Measurements from ENCODE around the gene HELZ.
"Not testable (repeated sequence)": the region's sequence is repeated elsewhere in the genome, so short reads cannot be mapped to it uniquely, and the experiment has no call there.

Gene HELZ

GRCh38 chr17:67151717-67152116, 93.3 kb downstream of the HELZ start:
- no peak overlapping the region for H3K4me3 Mint-ChIP-seq
- no peaks in the 10 kb centered on the region for H3K4me1 Mint-ChIP-seq
- H3K27ac Mint-ChIP-seq, result peak overlapping the region; percentile 15
- peaks cover 14% of the 10 kb centered on the region for H3K9me3 Mint-ChIP-seq
- DNase-seq, result no peak
- TF ChIP-seq CTCF (IDR thresholded peaks at IDR 0.05), result no peak
- H3K27me3 Mint-ChIP-seq (ENCODE audit: low read depth, poor library complexity), result peaks cover 3% of the 10 kb centered on the region
- peaks cover 39% of the 10 kb centered on the region for H3K36me3 Mint-ChIP-seq (ENCODE audit: low read depth)

GRCh38 chr17:67150826-67151225, 94.2 kb downstream of the HELZ start:
- H3K27ac Mint-ChIP-seq, result no peak overlapping the region
- no peak overlapping the region for H3K4me3 Mint-ChIP-seq

GRCh38 chr17:67148352-67148751, 96.6 kb downstream of the HELZ start:
- Mint-ChIP-seq H3K4me3 (no peak overlapping the region), H3K9me3 (no peaks in the 10 kb centered on the region), H3K27me3 (ENCODE audit: low read depth, poor library complexity) (no peaks in the 10 kb centered on the region), H3K27ac (no peak overlapping the region), H3K4me1 (no peaks in the 10 kb centered on the region), H3K36me3 (ENCODE audit: low read depth) (peaks cover 47% of the 10 kb centered on the region)
- no peak for TF ChIP-seq CTCF (IDR thresholded peaks at IDR 0.05)
- DNase-seq, result no peak

More at GRCh38 chr17:67150826-67151225, 94.2 kb downstream of the HELZ start:
- peaks cover 35% of the 10 kb centered on the region for H3K36me3 Mint-ChIP-seq (ENCODE audit: low read depth)
- DNase-seq, result no peak
- no peak for TF ChIP-seq CTCF (IDR thresholded peaks at IDR 0.05)
- no peaks in the 10 kb centered on the region for H3K4me1 Mint-ChIP-seq
- no peaks in the 10 kb centered on the region for H3K27me3 Mint-ChIP-seq (ENCODE audit: low read depth, poor library complexity)
- H3K9me3 Mint-ChIP-seq, result peaks cover 8% of the 10 kb centered on the region

- Mint-ChIP-seq H3K4me3 (no peak overlapping the region), H3K36me3 (ENCODE audit: low read depth) (peaks cover 68% of the 10 kb centered on the region), H3K4me1 (no peaks in the 10 kb centered on the region), H3K27me3 (ENCODE audit: low read depth, poor library complexity) (no peaks in the 10 kb centered on the region), H3K9me3 (peaks cover 8% of the 10 kb centered on the region), H3K27ac (peak overlapping the region; percentile 62)
- no peak for TF ChIP-seq CTCF (IDR thresholded peaks at IDR 0.05)
- DNase-seq, result no peak
These were observed 99.7 kb downstream of the HELZ start for GRCh38 chr17:67145183-67145805.

- H3K4me3 Mint-ChIP-seq, result no peak overlapping the region
- no peaks in the 10 kb centered on the region for H3K4me1 Mint-ChIP-seq
- H3K27ac Mint-ChIP-seq, result no peak overlapping the region
- no peak for TF ChIP-seq CTCF (IDR thresholded peaks at IDR 0.05)
- DNase-seq, result no peak
- peaks cover 73% of the 10 kb centered on the region for H3K36me3 Mint-ChIP-seq (ENCODE audit: low read depth)
- no peaks in the 10 kb centered on the region for H3K27me3 Mint-ChIP-seq (ENCODE audit: low read depth, poor library complexity)
- peaks cover 8% of the 10 kb centered on the region for H3K9me3 Mint-ChIP-seq
These were observed 101.7 kb downstream of the HELZ start for GRCh38 chr17:67143318-67143717.

- H3K9me3 Mint-ChIP-seq; DNase-seq; H3K4me1 Mint-ChIP-seq; H3K4me3 Mint-ChIP-seq; H3K27ac Mint-ChIP-seq; H3K27me3 Mint-ChIP-seq (ENCODE audit: low read depth, poor library complexity): not testable (repeated sequence)
- H3K36me3 Mint-ChIP-seq (ENCODE audit: low read depth), result peaks cover 70% of the 10 kb centered on the region
These were observed 103.0 kb downstream of the HELZ start for GRCh38 chr17:67142030-67142429.
